ACC112 (cell line): ENCODE measurements around the gene BTBD1.

Experiments
- H2AFZ ChIP-seq: fragments of 200-600 bp; sonication (generic); one replicate; pipeline ENCODE4 v1.6.0; 2017; ENCODE audit warnings: antibody characterized with exemption, low read length; ENCODE audit not compliant: unreplicated experiment
- H3K27ac ChIP-seq: fragments of 200-600 bp; sonication (generic); 2 replicates; pipeline ENCODE4 v1.5.1; 2014; ENCODE audit warnings: low read depth, mild to moderate bottlenecking, antibody characterized with exemption, low read length, moderate library complexity
- H3K27me3 ChIP-seq: fragments of 200-600 bp; sonication (generic); 2 replicates; pipeline ENCODE4 v1.6.1; 2014; ENCODE audit warnings: mild to moderate bottlenecking, antibody characterized with exemption, low read length, moderate library complexity, mixed read lengths; ENCODE audit not compliant: insufficient read depth
- H3K36me3 ChIP-seq: fragments of 200-600 bp; sonication (generic); 2 replicates; pipeline ENCODE4 v1.6.1; 2016; ENCODE audit warnings: mild to moderate bottlenecking, antibody characterized with exemption, low read length, moderate library complexity, mixed read lengths; ENCODE audit not compliant: insufficient read depth
- H3K4me1 ChIP-seq: fragments of 200-600 bp; sonication (generic); one replicate; pipeline ENCODE4 v1.6.1; 2016; ENCODE audit warnings: low read length, mixed read lengths; ENCODE audit not compliant: insufficient read depth, unreplicated experiment, control insufficient read depth
- H3K4me3 ChIP-seq: fragments of 200-600 bp; sonication (generic); 2 replicates; pipeline ENCODE4 v1.5.1; 2014; ENCODE audit warnings: mild to moderate bottlenecking, low read depth, low read length
- H3K79me2 ChIP-seq: fragments of 200-600 bp; sonication (generic); one replicate; pipeline ENCODE4 v1.6.0; 2016; ENCODE audit warnings: low read length; ENCODE audit not compliant: control insufficient read depth, unreplicated experiment, insufficient read depth

Gene BTBD1

GRCh38 chr15:83066734-83067637, at the start of gene BTBD1:
Gene BTBD1 (minus strand): TSS chr15:83067252. CDS start chr15:83067151, 101 bp downstream.
- H3K4me1 ChIP-seq, result peaks cover 42% of the 10 kb centered on the region
- H3K4me3 ChIP-seq, result peak within 1 kb of the TSS; percentile 87
- H2AFZ ChIP-seq, result peak within 1 kb of the TSS; percentile 96
- no peaks in the 10 kb centered on the region for H3K27me3 ChIP-seq
- peaks cover 7% of the 10 kb centered on the region; the same call in 1 of the 2 replicates for H3K36me3 ChIP-seq
- peak within 1 kb of the TSS; percentile 72 for H3K27ac ChIP-seq
- H3K79me2 ChIP-seq, result peaks cover 47% of the 10 kb centered on the region

- Histone ChIP-seq H3K36me3 (no peaks in the 10 kb centered on the region), H3K27ac (no peak overlapping the region), H3K4me3 (no peak overlapping the region), H3K27me3 (no peaks in the 10 kb centered on the region), H3K79me2 (no peaks in the 10 kb centered on the region), H3K4me1 (peaks cover 21% of the 10 kb centered on the region), H2AFZ (no peak overlapping the region)
Measured at GRCh38 chr15:83115831-83116565, 48.9 kb upstream of the BTBD1 start.

DNA sequence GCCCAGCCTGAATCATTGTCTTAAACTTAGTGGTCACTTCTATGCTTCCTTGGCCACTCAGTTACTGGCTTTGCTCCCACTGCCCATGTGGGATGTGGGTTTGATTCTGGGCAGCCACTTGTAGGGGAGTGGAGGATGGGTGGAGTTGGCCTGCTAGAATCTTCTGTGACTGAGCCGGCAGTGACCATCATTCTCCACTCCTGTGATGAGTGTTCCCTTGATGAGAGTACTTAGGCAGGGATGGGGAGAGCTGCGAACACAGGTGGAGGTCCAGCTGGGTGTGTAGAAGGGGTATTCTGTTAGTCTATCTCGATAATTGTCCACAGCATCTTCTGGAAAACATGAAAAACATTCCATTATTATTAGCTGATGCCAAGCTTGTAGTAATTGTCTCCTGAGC, 48.4 kb upstream of the BTBD1 start:
- Histone ChIP-seq H3K79me2 (no peaks in the 10 kb centered on the region), H2AFZ (no peak overlapping the region), H3K4me3 (no peak overlapping the region), H3K27me3 (no peaks in the 10 kb centered on the region), H3K36me3 (no peaks in the 10 kb centered on the region), H3K4me1 (peaks cover 21% of the 10 kb centered on the region), H3K27ac (no peak overlapping the region)

- Histone ChIP-seq H3K4me3 (no peak overlapping the region), H3K4me1 (peaks cover 21% of the 10 kb centered on the region), H2AFZ (no peak overlapping the region), H3K36me3 (no peaks in the 10 kb centered on the region), H3K79me2 (no peaks in the 10 kb centered on the region), H3K27me3 (no peaks in the 10 kb centered on the region), H3K27ac (no peak overlapping the region)
Measured at GRCh38 chr15:83114856-83115255, 47.8 kb upstream of the BTBD1 start.

GRCh38 chr15:83113881-83114674, 47.0 kb upstream of the BTBD1 start:
- no peak overlapping the region for H3K4me3 ChIP-seq
- H3K27ac ChIP-seq, result no peak overlapping the region
- no peaks in the 10 kb centered on the region for H3K36me3 ChIP-seq
- H3K27me3 ChIP-seq, result 0 out of 2 replicates have a peak, but pooled peaks cover under 1% of the 10 kb centered on the region
- H2AFZ ChIP-seq, result no peak overlapping the region
- H3K79me2 ChIP-seq, result no peaks in the 10 kb centered on the region
- H3K4me1 ChIP-seq, result peaks cover 21% of the 10 kb centered on the region

DNA sequence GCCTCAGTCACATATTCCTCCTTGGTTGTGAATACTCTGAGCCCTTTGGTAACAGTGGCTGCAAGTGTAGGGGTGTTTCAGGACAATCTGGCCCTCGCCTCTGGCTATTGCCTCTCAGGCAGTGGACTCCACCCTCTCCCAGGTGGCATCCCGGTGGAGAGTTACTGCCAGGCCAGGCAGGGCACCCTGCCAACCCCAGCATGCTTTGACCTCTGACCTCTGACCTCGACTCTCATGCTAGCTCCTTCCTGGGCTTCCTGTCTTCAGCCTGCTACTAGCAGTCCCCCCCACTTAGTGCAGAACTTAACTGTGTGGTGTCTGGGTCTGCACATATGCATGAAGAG, 45.9 kb upstream of the BTBD1 start:
- H3K27ac ChIP-seq, result peak overlapping the region; percentile 35
- H3K4me3 ChIP-seq, result peak overlapping the region; percentile 44; the same call in 1 of the 2 replicates
- H3K27me3 ChIP-seq, result peaks cover 9% of the 10 kb centered on the region
- H3K4me1 ChIP-seq, result peaks cover 25% of the 10 kb centered on the region
- H2AFZ ChIP-seq, result no peak overlapping the region
- H3K79me2 ChIP-seq, result no peaks in the 10 kb centered on the region
- H3K36me3 ChIP-seq, result no peaks in the 10 kb centered on the region

- peak overlapping the region; percentile 35 for H3K27ac ChIP-seq
Measured at GRCh38 chr15:83112233-83112955, 45.3 kb upstream of the BTBD1 start.

GRCh38 chr15:83111149-83111548, 44.1 kb upstream of the BTBD1 start:
- Histone ChIP-seq H3K36me3 (no peaks in the 10 kb centered on the region), H3K27ac (no peak overlapping the region), H3K27me3 (peaks cover 23% of the 10 kb centered on the region), H3K4me3 (no peak overlapping the region), H3K79me2 (no peaks in the 10 kb centered on the region), H2AFZ (no peak overlapping the region), H3K4me1 (peaks cover 27% of the 10 kb centered on the region)

More at GRCh38 chr15:83112233-83112955, 45.3 kb upstream of the BTBD1 start:
- Histone ChIP-seq H3K4me1 (peaks cover 27% of the 10 kb centered on the region), H3K27me3 (peaks cover 14% of the 10 kb centered on the region), H3K4me3 (peak overlapping the region; percentile 44; the same call in 1 of the 2 replicates), H2AFZ (no peak overlapping the region), H3K36me3 (no peaks in the 10 kb centered on the region), H3K79me2 (no peaks in the 10 kb centered on the region)

- no peaks in the 10 kb centered on the region for H3K36me3 ChIP-seq
- no peaks in the 10 kb centered on the region for H3K79me2 ChIP-seq
- H3K4me1 ChIP-seq, result peaks cover 27% of the 10 kb centered on the region
- no peak overlapping the region for H3K4me3 ChIP-seq
- no peak overlapping the region for H2AFZ ChIP-seq
- no peak overlapping the region for H3K27ac ChIP-seq
- peaks cover 23% of the 10 kb centered on the region for H3K27me3 ChIP-seq
Measured at GRCh38 chr15:83110381-83110780, 43.3 kb upstream of the BTBD1 start.

- Histone ChIP-seq H3K27me3 (peaks cover 23% of the 10 kb centered on the region), H3K79me2 (no peaks in the 10 kb centered on the region), H3K4me3 (no peak overlapping the region), H2AFZ (no peak overlapping the region), H3K27ac (no peak overlapping the region), H3K36me3 (no peaks in the 10 kb centered on the region), H3K4me1 (peaks cover 27% of the 10 kb centered on the region)
Measured at GRCh38 chr15:83109532-83109931, 42.5 kb upstream of the BTBD1 start.
